IMR-90 (cell line): Measurements from ENCODE around the gene STARD10. TPM values are rescaled to one million over a fixed set of nuclear protein-coding genes. Genes with fewer than 3 reads are reported as not detected.
A peak's percentile ranks its signal among the peaks of the same experiment; 100 is the strongest.

Experiments used
- ATAC-seq: fragments of 200-7000 bp; cut with Tn5 transposase; 2 replicates; pipeline ENCODE4 v1.9.1; 2020; ENCODE audit warnings: low read depth, mild to moderate bottlenecking, moderate library complexity
- BruUV-seq: library from RNA; stranded (reverse); fragments of 400-500 nt; replicated peaks from 2 replicates; lab custom pipeline; 2021; lab: Mats Ljungman, UMichigan
- CTCF ChIA-PET: fragments of 300-600 bp; formaldehyde crosslinking; extraction: SDS; loops from one replicate; lab custom pipeline; 2021; ENCODE audit warnings: antibody characterized with exemption; lab: Yijun Ruan, JAX
- POLR2A ChIA-PET: fragments of 300-600 bp; sonication (Branson Sonifier 250); formaldehyde crosslinking; loops from one replicate; lab custom pipeline; 2022; ENCODE audit warnings: antibody characterized with exemption; ENCODE audit not compliant: unreplicated experiment; lab: Charles Lee
- DNase-seq: peaks from one replicate; pipeline ENCODE4 v3.0.0; 2013
- H2AFZ ChIP-seq: replicated peaks from 2 replicates; pipeline ENCODE3; 2013; ENCODE audit warnings: low read length, mild to moderate bottlenecking; ENCODE audit not compliant: poor library complexity
- H2AK5ac ChIP-seq: 2 replicates; pipeline ENCODE4 v1.6.1; 2013; ENCODE audit warnings: low read depth, low read length, inconsistent platforms
- H2AK9ac ChIP-seq: replicated peaks from 2 replicates; pipeline ENCODE3; 2013; ENCODE audit warnings: mild to moderate bottlenecking, low read depth, low read length, moderate library complexity; ENCODE audit not compliant: poor library complexity
- H2BK120ac ChIP-seq: 2 replicates; pipeline ENCODE4 v1.6.1; 2013; ENCODE audit warnings: low read depth, low read length, inconsistent platforms
- H2BK15ac ChIP-seq: 3 replicates; pipeline ENCODE4 v1.6.1; 2013; ENCODE audit warnings: low read depth, low read length, inconsistent platforms
- H2BK20ac ChIP-seq: 2 replicates; pipeline ENCODE4 v1.6.1; 2013; ENCODE audit warnings: low read depth, mild to moderate bottlenecking, inconsistent platforms, low read length, moderate library complexity
- H2BK5ac ChIP-seq: 2 replicates; pipeline ENCODE4 v1.6.1; 2013; ENCODE audit warnings: mild to moderate bottlenecking, low read depth, low read length, inconsistent platforms; ENCODE audit not compliant: poor library complexity, severe bottlenecking
- H3K14ac ChIP-seq: replicated peaks from 2 replicates; pipeline ENCODE4 v1.6.1; 2013; ENCODE audit warnings: low read depth, low read length, inconsistent platforms
- H3K18ac ChIP-seq: 2 replicates; pipeline ENCODE4 v1.6.1; 2013; ENCODE audit warnings: low read depth, low read length, control low read depth
- H3K23ac ChIP-seq: 2 replicates; pipeline ENCODE4 v1.6.1; 2013; ENCODE audit warnings: low read depth, low read length, inconsistent platforms
- H3K27ac ChIP-seq: 2 replicates; pipeline ENCODE4 v1.5.1; 2013; ENCODE audit warnings: mild to moderate bottlenecking, control low read depth, low read length; ENCODE audit not compliant: insufficient read depth
- H3K27me3 ChIP-seq: 2 replicates; pipeline ENCODE4 v1.6.1; 2013; ENCODE audit warnings: low read length; ENCODE audit not compliant: control insufficient read depth, insufficient read depth
- H3K36me3 ChIP-seq: 2 replicates; pipeline ENCODE4 v1.6.1; 2013; ENCODE audit warnings: low read length, mixed read lengths; ENCODE audit not compliant: control insufficient read depth, insufficient read depth
- H3K4ac ChIP-seq: 2 replicates; pipeline ENCODE4 v1.6.1; 2013; ENCODE audit warnings: low read depth, low read length, inconsistent platforms
- H3K4me1 ChIP-seq: 2 replicates; pipeline ENCODE4 v1.6.1; 2013; ENCODE audit warnings: low read length, mixed read lengths; ENCODE audit not compliant: control insufficient read depth, insufficient read depth
- H3K4me2 ChIP-seq: 2 replicates; pipeline ENCODE4 v1.6.1; 2013; ENCODE audit warnings: low read depth, mild to moderate bottlenecking, control low read depth, low read length, moderate library complexity
- H3K4me3 ChIP-seq: 2 replicates; pipeline ENCODE4 v1.5.1; 2013; ENCODE audit warnings: low read depth, mild to moderate bottlenecking, control low read depth, low read length, moderate library complexity; ENCODE audit not compliant: insufficient read depth
- H3K56ac ChIP-seq: 2 replicates; pipeline ENCODE4 v1.6.1; 2013; ENCODE audit warnings: low read length, inconsistent platforms; ENCODE audit not compliant: insufficient read depth; ENCODE audit errors: extremely low read depth
- H3K79me1 ChIP-seq, 2 experiments: 2 replicates each; pipeline ENCODE4 v1.6.1; 2013; ENCODE audit warnings: low read length in 2 of 2, inconsistent platforms in 1 of 2, low read depth in 1 of 2
- H3K9ac ChIP-seq: 2 replicates; pipeline ENCODE4 v1.6.1; 2013; ENCODE audit warnings: low read depth, low read length, control low read depth
- H3K9me1 ChIP-seq: 2 replicates; pipeline ENCODE4 v1.6.1; 2013; ENCODE audit warnings: low read length, inconsistent platforms; ENCODE audit not compliant: insufficient read depth
- H3K9me3 ChIP-seq: 2 replicates; pipeline ENCODE4 v1.6.1; 2013; ENCODE audit warnings: low read length; ENCODE audit not compliant: control insufficient read depth, insufficient read depth
- H4K20me1 ChIP-seq: 2 replicates; pipeline ENCODE4 v1.6.1; 2013; ENCODE audit warnings: low read length, inconsistent platforms; ENCODE audit not compliant: insufficient read depth
- H4K5ac ChIP-seq: 2 replicates; pipeline ENCODE4 v1.6.1; 2013; ENCODE audit warnings: mild to moderate bottlenecking, low read depth, low read length, control low read depth
- H4K8ac ChIP-seq, 2 experiments: 2 replicates each; pipeline ENCODE4 v1.6.1; 2013; ENCODE audit warnings: low read depth in 2 of 2, low read length in 2 of 2, control low read depth in 1 of 2, inconsistent platforms in 1 of 2
- H4K91ac ChIP-seq: 2 replicates; pipeline ENCODE4 v1.6.1; 2013; ENCODE audit warnings: low read depth, low read length, inconsistent platforms; ENCODE audit not compliant: insufficient read depth
- CEBPB ChIP-seq: IDR thresholded peaks from 2 replicates; pipeline ENCODE4 v1.6.1; 2012; ENCODE audit warnings: low read depth, low read length, improper control_type of control experiment
- CHD1 ChIP-seq: IDR thresholded peaks from 2 replicates; pipeline ENCODE4 v1.6.1; 2012; ENCODE audit warnings: low read depth, low read length, improper control_type of control experiment
- FOS ChIP-seq: fragments of 150-350 bp; IDR thresholded peaks from 2 replicates; pipeline ENCODE4 v1.6.1; 2016; ENCODE audit warnings: low read depth, low read length
- MAZ ChIP-seq: IDR thresholded peaks from 2 replicates; pipeline ENCODE4 v1.6.1; 2012; ENCODE audit warnings: low read depth, mild to moderate bottlenecking, low read length, improper control_type of control experiment, moderate library complexity, borderline replicate concordance
- RCOR1 ChIP-seq: IDR thresholded peaks from 2 replicates; pipeline ENCODE4 v1.6.1; 2012; ENCODE audit warnings: mild to moderate bottlenecking, low read length, improper control_type of control experiment; ENCODE audit not compliant: insufficient replicate concordance
- SMC3 ChIP-seq: fragments of 150-350 bp; IDR thresholded peaks from 2 replicates; pipeline ENCODE4 v1.6.1; 2016; ENCODE audit warnings: low read depth, mild to moderate bottlenecking, antibody characterized with exemption, low read length, moderate library complexity
- WGBS, 2 experiments: methylation state at CpG; one replicate each; pipeline versions ENCODE4 v1.1.5 to v1.1.7; 2013; ENCODE audit warnings: missing lambda C conversion rate in 2 of 2; ENCODE audit not compliant: insufficient read length in 1 of 2; ENCODE audit errors: extremely low coverage in 2 of 2; 5-methylcytosine and 5-hydroxymethylcytosine counted together
- dilution Hi-C: fragments of 300-500 bp; cut with HindIII; formaldehyde crosslinking; loops from one replicate; pipeline ENCODE4 v1.14.3; 2018; ENCODE audit warnings: low sequenced_read_pairs; ENCODE audit not compliant: unreplicated experiment
- in situ Hi-C: fragments of 300-500 bp; cut with MboI; formaldehyde crosslinking; loops from 3 replicates; pipeline ENCODE4 v1.14.3; 2019; ENCODE audit warnings: low sequenced_read_pairs, inconsistent platforms, mixed read lengths
- intact Hi-C: fragments of 100-400 bp; cut with micrococcal nuclease; formaldehyde crosslinking; loops from 2 replicates; pipeline ENCODE4 v1.10.0; 2022
- polyA plus RNA-seq, 3 experiments: library from polyadenylated mRNA; depleted of rRNA; stranded (reverse); fragments of >200 nt; gene quantifications; 2 replicates each; pipeline ENCODE4 v1.2.3, GENCODE V29; 2012; ENCODE audit warnings: low replicate concordance in 1 of 3
- total RNA-seq: library from RNA; depleted of rRNA; stranded (reverse); fragments of >200 nt; gene quantifications from 2 replicates; pipeline ENCODE4 v1.2.3, GENCODE V29; 2012

STARD10 gene
- total and polyA plus RNA-seq, 2 of the 4 experiments (the other 2 are of a cell fraction) = 23.8 to 37.4 TPM

DNA sequence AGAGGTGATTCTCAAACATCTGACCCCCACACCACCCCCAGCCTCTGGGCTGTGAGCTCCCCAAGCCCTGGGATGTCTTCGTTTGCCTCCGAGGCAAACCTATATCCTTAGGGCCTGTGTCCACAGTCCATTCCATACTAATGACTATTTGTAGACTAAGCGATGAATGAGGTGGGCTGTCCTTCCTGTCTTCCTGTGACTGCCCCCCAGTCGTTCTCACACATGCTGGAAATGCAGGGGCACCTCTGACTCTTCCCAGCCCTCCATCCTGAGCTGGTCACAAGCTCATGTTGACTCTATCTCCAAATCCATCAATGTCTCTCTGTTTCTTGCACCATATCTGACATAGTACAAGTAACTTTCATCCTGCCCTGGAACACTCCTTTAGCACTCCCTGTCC lies 25.1 kb upstream of the STARD10 start:
- Histone ChIP-seq H4K8ac (no peak overlapping the region), H2AK5ac (no peak overlapping the region), H3K23ac (no peak overlapping the region), H2BK120ac (no peak overlapping the region), H3K14ac (no peak overlapping the region), H3K18ac (no peak overlapping the region), H2AFZ (peak overlapping the region; percentile 8), H2BK20ac (no peak overlapping the region), H3K9me3 (no peaks in the 10 kb centered on the region), H3K36me3 (no peaks in the 10 kb centered on the region), H3K4ac (no peak overlapping the region), H3K4me2 (no peak overlapping the region), H3K27me3 (no peaks in the 10 kb centered on the region), H3K79me1 (peaks cover 0 to 45% of the 10 kb centered on the region in 2 experiments; a peak in 2 of 4 replicates), H2BK5ac (no peak overlapping the region), H3K9me1 (peaks cover 14% of the 10 kb centered on the region), H2AK9ac (no peak overlapping the region), H3K9ac (no peak overlapping the region), H2BK15ac (no peak overlapping the region), H4K91ac (no peak overlapping the region), H4K20me1 (peaks cover 5% of the 10 kb centered on the region; the same call in 1 of the 2 replicates), H3K27ac (no peak overlapping the region), H3K56ac (no peak overlapping the region), H3K4me1 (peaks cover 16% of the 10 kb centered on the region), H4K5ac (no peak overlapping the region), H3K4me3 (no peak overlapping the region)
- ChIA-PET CTCF (no interaction called here), POLR2A (no interaction called here)
- TSS peak; percentile 34 for BruUV-seq
- 27% methylated on average over 2 of the region's 4 CpGs; no CpG with 5 or more reads in 1 of the 2 experiments for WGBS, 2 experiments
- dilution Hi-C loops = no loop called here
- peak; percentile 65 for DNase-seq
- in situ Hi-C loops = no loop called here
- no peak for TF ChIP-seq MAZ
- TF ChIP-seq FOS = no peak
- TF ChIP-seq SMC3 = no peak
- TF ChIP-seq CEBPB = peak; percentile 56; the same call in 1 of the 2 replicates
- no peak for TF ChIP-seq RCOR1
- no peak for TF ChIP-seq CHD1
- intact Hi-C loops = no loop called here
- no peak for ATAC-seq
